GM13976 (cell line): ENCODE measurements around the gene DDAH2.

ENCODE experiments used
- DNase-seq: peaks from one replicate; pipeline ENCODE4 v3.0.0; 2012; ENCODE audit warnings: low spot score
- in situ Hi-C: fragments of 300-500 bp; cut with MboI; formaldehyde crosslinking; loops from one replicate; pipeline ENCODE4 v1.12.0; 2022; ENCODE audit warnings: low sequenced_read_pairs, mixed read lengths, inconsistent platforms; ENCODE audit not compliant: unreplicated experiment
- TF ChIP-seq, protein P1 (sequence below): IDR thresholded peaks from 2 replicates; pipeline ENCODE4 v1.5.1; 2012; ENCODE audit warnings: borderline replicate concordance, mild to moderate bottlenecking; ENCODE audit not compliant: insufficient read depth; ENCODE audit errors: extremely low read depth, missing control alignments, control extremely low read depth

DDAH2 gene

DNA sequence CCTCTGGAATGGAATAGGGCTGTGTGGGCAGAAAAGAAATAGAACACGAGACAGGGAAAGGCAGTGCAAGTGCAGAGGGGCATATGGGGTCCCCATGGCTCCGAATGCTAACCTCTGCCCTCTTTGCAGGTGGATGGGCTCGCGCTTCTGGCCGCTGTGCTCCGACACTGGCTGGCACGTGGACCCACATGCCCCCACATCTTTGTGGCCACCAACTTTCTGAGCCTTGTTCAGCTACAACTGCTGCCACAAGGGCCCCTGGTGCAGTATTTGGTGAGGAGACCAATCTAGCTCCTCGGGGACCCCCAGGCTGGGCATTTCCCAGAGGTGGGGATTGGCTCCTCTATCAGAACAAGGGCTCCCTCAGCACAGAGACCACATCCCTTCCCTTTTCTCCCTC lies 32.2 kb upstream of the DDAH2 start:
- in situ Hi-C loops, result no loop called here
- TF ChIP-seq, protein P1, sequence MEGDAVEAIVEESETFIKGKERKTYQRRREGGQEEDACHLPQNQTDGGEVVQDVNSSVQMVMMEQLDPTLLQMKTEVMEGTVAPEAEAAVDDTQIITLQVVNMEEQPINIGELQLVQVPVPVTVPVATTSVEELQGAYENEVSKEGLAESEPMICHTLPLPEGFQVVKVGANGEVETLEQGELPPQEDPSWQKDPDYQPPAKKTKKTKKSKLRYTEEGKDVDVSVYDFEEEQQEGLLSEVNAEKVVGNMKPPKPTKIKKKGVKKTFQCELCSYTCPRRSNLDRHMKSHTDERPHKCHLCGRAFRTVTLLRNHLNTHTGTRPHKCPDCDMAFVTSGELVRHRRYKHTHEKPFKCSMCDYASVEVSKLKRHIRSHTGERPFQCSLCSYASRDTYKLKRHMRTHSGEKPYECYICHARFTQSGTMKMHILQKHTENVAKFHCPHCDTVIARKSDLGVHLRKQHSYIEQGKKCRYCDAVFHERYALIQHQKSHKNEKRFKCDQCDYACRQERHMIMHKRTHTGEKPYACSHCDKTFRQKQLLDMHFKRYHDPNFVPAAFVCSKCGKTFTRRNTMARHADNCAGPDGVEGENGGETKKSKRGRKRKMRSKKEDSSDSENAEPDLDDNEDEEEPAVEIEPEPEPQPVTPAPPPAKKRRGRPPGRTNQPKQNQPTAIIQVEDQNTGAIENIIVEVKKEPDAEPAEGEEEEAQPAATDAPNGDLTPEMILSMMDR, result no peak
- no peak for DNase-seq

DNA sequence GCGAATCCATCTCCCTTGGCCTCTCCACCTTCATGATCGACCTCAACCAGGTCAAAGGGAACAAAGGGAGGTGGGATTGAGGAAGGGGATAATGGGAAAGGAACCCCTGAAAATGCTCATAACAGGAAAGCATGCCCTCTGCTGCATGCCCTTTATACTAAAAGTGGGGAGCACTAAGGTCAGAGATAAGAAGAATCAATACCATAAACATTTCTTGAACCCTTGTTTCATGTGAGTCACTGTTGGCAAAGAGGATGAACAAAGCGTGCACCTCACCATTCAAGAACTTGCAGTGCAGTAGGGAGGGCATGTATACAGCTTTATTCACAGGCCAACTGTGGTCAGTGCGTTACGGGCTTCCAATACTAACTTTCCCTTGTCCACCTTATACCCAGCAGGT lies 31.7 kb upstream of the DDAH2 start:
- in situ Hi-C loops, result no loop called here
- TF ChIP-seq, protein P1, result no peak
- DNase-seq, result no peak

DNA sequence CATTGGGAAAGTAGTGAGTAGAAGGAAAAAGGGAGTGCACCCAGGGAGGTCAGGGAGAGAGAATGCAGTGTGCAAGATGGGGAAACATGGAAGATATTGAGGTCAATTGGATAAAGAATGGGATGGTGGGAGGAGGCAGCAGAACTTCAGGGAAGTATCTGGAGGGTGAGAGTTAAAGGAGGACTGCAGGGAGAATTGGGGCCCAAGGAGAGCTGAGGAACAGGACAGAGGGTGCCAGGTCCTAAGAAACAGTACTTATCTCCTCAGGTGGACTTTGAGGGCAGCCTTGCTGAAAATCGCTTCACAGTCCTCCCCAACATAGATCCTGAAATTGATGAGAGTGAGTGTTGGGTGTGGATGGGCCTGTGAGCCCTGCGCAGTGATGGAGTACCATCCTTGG lies 29.2 kb upstream of the DDAH2 start:
- DNase-seq, result no peak
- in situ Hi-C loops, result no loop called here
- TF ChIP-seq, protein P1, result no peak

DNA sequence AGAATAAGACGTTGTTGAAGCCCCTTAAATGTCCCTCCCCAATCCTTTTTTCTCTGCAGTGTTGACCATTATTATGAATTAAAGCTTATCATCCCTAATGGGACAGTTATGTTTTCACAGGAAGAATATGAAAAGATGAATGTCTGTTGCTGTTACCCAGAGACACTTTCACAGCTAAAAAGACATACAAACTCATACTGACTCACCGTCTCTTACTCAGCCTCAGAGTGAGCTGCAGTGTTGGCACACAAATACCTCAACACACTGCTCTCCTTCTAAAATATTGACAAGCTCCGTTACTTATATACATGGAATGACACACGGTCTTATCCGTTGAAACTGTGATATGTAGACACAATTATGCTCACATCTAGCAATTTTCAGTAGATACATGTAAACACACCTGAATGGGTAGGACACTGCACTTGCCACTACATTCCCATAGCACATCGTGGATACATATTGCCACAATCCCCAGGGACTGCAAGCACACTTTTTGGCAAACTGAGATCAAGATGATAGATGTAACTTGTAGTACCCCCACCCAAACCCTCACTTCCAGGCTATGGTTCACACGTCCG lies 23.7 kb upstream of the DDAH2 start:
- in situ Hi-C loops, result no loop called here
- TF ChIP-seq, protein P1, result no peak
- no peak for DNase-seq

DNA sequence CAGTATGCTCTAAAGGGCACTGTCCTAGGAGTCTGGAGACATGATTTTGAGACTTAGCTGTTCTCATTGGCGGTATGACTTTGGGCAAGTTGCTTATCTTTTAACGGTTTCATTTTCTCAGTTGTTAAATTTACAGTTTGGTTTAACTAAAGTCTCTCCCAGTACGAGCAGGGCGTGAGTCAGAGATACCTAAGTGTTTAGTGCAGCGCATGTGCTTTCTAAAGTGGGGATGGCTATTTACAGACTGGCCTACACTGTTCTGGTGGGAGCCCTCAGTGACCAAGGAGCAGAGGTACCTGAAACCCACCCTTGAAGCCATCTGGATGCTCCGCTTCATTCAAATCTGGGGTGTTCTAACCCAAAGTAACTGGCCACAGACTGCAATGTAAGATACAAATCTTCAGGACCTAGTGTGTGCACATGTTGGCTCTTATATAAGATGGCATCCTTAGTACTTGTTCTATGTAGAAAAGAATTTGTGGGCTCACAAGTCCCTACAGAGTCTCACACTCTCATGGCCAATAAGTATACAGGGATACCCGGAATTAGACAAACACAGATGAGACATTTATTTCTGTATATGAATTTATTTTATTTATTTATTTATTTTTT lies 21.4 kb upstream of the DDAH2 start:
- in situ Hi-C loops, result no loop called here
- TF ChIP-seq, protein P1, result no peak
- no peak for DNase-seq

DNA sequence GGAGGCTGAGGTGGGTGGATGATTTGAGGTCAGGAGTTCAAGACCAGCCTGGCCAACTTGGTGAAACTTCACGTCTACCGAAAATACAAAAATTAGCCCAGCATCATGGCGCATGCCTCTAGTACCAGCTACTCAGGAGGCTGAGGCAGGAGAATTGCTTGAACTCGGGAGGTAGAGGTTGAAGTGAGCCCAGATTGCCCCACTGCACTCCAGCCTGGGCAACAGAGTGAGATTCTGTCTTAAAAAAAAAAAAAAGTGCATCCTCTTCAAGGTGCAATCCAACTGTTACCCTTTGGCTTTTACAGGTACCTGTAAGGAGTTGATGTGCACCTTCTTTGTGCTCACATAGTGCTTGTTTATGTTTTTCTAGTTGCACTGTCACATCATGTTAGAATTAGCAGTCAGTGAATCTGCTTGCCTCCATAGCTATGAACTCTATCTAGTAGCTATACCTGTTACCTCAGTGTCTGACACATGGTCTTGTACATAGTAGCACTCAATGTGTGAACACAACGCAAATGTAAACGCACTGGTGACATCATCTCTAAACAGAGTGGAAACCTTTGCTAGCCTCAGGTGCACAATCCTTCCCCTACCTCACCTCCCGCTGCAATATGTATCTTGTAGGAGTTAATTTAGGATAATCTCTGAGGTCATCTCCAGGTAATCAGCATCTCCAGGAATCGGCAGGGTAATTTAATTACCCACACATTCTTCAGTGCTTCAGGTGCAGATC lies 20.4 kb upstream of the DDAH2 start:
- TF ChIP-seq, protein P1, result no peak
- in situ Hi-C loops, result no loop called here
- DNase-seq, result no peak
